ENCODE data around the gene ROR1.
A peak's percentile ranks its signal among the peaks of the same experiment; 100 is the strongest.

Gene ROR1

GRCh38 chr1:63920154-63921117 is 146.6 kb downstream of the ROR1 start:
- DNase-seq (ENCODE audit: low read depth, low spot score) = peak; percentile 60
- peak overlapping the region; percentile 47 for H3K27ac ChIP-seq

DNA sequence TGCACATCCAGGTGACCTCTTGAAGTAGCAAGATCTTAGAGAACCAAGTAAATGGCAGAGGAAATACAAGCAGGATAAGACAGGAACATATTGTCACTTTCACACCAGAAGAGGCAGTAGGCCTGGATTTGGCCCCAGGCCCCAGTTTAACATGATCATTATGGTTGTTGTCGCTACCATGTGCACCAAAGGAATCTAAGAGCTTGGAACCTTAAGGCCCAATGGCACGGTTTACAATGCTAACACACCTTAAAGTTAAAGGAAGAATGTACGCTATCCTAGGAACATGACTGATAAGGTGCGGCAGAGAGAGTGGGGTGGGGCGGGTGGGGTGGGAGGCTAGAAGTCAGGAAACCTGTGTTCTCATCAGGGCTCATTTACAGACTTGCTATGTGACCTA is 147.5 kb downstream of the ROR1 start:
- DNase-seq (ENCODE audit: low read depth, low spot score) = no peak
- H3K27ac ChIP-seq = no peak overlapping the region

- DNase-seq (ENCODE audit: low read depth, low spot score) = no peak
- H3K27ac ChIP-seq = no peak overlapping the region
Observed at GRCh38 chr1:63921802-63922201, 148.0 kb downstream of the ROR1 start.

DNA sequence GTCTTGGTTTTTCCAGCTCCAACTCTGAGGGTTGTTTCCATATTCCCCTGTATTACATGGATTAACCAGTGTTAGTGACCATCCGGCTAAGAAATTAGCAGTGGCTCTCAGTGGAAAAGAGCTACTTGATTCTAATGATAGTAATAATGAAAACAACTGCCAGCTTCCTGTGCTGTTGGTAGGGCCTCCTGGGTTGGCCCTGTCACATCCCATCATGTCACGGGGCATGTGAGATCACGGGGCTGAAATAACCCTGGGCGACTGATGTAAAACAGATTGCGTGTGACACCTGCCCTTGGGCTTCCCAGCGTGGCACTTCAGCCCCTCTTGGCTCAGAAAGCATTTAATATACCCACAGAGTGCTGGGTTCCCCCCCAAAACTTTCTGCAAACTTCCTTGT is 149.0 kb downstream of the ROR1 start:
- DNase-seq (ENCODE audit: low read depth, low spot score) = no peak
- H3K27ac ChIP-seq = no peak overlapping the region

GRCh38 chr1:63923302-63923701 is 149.5 kb downstream of the ROR1 start:
- no peak for DNase-seq (ENCODE audit: low read depth, low spot score)

GRCh38 chr1:63924600-63924999 is 150.8 kb downstream of the ROR1 start:
- no peak overlapping the region for H3K27ac ChIP-seq
- no peak for DNase-seq (ENCODE audit: low read depth, low spot score)

More at GRCh38 chr1:63923302-63923701, 149.5 kb downstream of the ROR1 start:
- H3K27ac ChIP-seq = no peak overlapping the region

GRCh38 chr1:63928186-63929105 is 154.6 kb downstream of the ROR1 start:
- H3K27ac ChIP-seq = no peak overlapping the region

GRCh38 chr1:63929106-63929478 is 155.3 kb downstream of the ROR1 start:
- no peak overlapping the region for H3K27ac ChIP-seq
- no peak for DNase-seq (ENCODE audit: low read depth, low spot score)

More at GRCh38 chr1:63928186-63929105, 154.6 kb downstream of the ROR1 start:
- no peak for DNase-seq (ENCODE audit: low read depth, low spot score)

GRCh38 chr1:63931468-63931867 is 157.7 kb downstream of the ROR1 start:
- H3K27ac ChIP-seq = no peak overlapping the region
- no peak for DNase-seq (ENCODE audit: low read depth, low spot score)

GRCh38 chr1:63934697-63935096 is 160.9 kb downstream of the ROR1 start:
- H3K27ac ChIP-seq = no peak overlapping the region
- DNase-seq (ENCODE audit: low read depth, low spot score) = no peak

GRCh38 chr1:63935143-63935542 is 161.3 kb downstream of the ROR1 start:
- DNase-seq (ENCODE audit: low read depth, low spot score) = no peak
- no peak overlapping the region for H3K27ac ChIP-seq

DNA sequence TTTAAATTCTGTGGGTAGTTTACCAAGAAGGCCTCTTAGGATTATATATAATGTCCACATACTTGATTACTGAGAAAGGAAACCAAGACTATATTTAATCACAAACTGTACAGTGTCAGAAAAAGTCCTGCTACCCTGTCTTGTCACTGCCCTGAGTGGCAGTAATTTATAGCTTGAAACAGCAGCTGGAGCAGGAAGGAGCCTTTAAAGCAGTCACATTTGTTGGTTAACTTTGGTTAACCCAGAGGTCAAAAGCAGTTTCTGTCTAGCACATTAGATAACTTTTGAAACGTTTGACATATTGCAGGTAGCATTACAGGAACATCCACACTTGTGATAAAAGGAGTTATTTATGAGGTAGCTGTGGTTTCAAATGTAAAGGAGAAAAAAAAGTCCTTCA is 161.7 kb downstream of the ROR1 start:
- no peak overlapping the region for H3K27ac ChIP-seq
- no peak for DNase-seq (ENCODE audit: low read depth, low spot score)

DNA sequence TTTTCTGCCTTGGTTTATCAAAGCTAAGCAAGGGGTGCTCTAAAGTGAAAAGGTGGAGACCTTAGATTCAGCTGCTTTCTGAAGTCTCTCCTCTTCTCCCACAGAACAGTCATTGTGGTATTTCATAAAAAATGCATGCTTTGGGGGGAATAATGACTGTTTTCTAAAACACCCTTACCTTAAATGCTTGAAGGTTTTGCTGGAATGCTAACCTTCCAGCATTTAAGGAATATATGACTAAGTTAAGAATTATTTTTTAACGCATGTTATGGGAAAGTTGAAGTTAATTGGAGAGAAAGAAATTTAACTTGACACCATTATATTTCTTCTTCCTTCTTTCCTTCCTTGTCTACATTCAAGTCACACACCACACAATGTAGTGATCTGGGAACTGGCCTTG is 162.5 kb downstream of the ROR1 start:
- no peak for DNase-seq (ENCODE audit: low read depth, low spot score)
- no peak overlapping the region for H3K27ac ChIP-seq

- no peak for DNase-seq (ENCODE audit: low read depth, low spot score)
- H3K27ac ChIP-seq = no peak overlapping the region
Observed at GRCh38 chr1:63936801-63937200, 163.0 kb downstream of the ROR1 start.

DNA sequence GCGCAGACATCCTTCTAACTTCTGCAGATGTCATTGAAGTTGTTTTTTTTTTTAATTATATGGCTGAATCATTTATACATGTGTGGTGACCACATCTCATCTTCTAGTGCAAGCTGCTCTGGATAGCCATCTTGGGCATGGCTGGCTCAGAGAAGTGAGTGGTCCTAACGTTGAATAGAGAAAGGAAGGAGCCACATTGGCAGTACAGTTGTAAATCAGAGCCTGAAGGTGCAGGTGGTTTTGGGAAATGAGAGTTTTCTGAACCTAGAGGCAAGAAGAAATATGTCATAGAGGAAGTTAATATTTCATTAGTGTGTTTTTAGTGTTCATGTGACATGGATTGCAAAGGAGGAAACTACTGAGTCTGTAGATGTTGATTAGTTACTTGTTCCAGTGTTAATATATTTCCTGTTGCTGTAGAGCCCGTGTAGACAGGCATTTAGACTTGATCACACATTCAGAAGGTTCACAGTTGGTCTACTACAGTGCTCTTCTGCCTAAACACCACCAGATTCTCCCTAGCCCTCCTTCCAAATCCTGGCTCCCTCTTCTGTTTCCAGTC is 163.7 kb downstream of the ROR1 start:
- DNase-seq (ENCODE audit: low read depth, low spot score) = no peak
- no peak overlapping the region for H3K27ac ChIP-seq

DNA sequence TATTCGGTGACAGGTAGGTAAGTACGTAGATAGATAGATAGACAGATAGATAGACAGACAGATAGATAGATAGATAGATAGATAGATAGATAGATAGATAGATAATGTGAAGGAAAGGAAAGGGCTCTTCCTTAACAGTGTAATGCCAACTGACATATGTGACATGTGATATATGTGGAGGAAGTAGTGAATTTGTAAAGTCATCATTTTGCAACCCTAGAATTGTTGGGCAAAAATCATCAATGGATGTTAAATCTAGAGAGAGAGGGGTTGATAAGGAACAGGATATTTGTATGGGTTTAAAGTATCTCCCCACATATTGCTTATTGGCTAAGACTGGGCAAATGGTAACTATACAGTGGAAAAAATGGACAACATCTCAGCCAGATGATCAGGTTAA is 166.6 kb downstream of the ROR1 start:
- DNase-seq (ENCODE audit: low read depth, low spot score) = no peak
- H3K27ac ChIP-seq = no peak overlapping the region

GRCh38 chr1:63943393-63943792 is 169.6 kb downstream of the ROR1 start:
- DNase-seq (ENCODE audit: low read depth, low spot score) = no peak
- no peak overlapping the region for H3K27ac ChIP-seq

DNA sequence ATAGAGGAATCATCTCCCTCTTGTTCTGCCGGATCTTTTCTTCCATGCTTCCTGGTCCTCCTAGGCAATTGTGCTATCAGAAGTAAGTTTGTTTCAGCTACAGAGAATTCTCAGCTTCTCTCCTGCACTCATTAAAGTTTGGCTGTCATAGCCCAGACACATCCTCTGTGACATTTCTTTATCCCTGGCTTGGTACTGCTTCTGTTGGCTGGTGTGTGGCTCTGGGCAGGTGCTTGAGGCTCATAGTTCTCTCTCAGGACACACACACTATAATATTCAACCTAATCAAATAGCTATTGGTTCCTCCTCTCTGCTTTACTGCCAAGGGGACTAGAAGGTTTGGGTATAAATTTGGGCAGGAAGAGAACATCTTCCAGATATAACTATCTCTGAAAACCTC is 172.1 kb downstream of the ROR1 start:
- H3K27ac ChIP-seq = no peak overlapping the region
- no peak for DNase-seq (ENCODE audit: low read depth, low spot score)

- no peak for DNase-seq (ENCODE audit: low read depth, low spot score)
Observed at GRCh38 chr1:63946866-63947491, 173.2 kb downstream of the ROR1 start.

DNA sequence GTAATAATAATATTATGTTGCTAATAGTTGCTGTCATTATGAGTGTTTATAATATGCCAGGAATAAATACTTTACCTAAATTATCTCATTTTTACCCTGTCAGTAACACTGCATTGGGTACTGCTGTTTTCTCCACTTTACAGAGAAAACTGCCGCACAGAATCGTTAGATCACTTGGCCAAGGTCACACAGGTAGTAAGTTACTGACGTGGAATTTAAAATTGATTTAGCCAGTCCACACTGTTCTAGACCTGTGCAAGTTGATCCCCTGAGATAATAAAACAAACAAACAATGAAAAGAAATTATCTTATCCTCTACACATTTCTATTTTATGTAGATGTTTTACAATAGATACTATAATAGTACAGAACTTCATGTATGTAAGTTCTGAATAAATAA is 174.1 kb downstream of the ROR1 start:
- DNase-seq (ENCODE audit: low read depth, low spot score) = no peak
- no peak overlapping the region for H3K27ac ChIP-seq

More at GRCh38 chr1:63946866-63947491, 173.2 kb downstream of the ROR1 start:
- H3K27ac ChIP-seq = peak overlapping the region; percentile 35

Data from epithelial cell of prostate (primary cell).